ENCODE data around the gene CCBE1. TPM values are rescaled to one million over a fixed set of nuclear protein-coding genes. Genes with fewer than 3 reads are reported as not detected.

The CCBE1 gene
- total and polyA plus RNA-seq, 12 donors: 0.24 to 10.3 (median 1.3) TPM

DNA sequence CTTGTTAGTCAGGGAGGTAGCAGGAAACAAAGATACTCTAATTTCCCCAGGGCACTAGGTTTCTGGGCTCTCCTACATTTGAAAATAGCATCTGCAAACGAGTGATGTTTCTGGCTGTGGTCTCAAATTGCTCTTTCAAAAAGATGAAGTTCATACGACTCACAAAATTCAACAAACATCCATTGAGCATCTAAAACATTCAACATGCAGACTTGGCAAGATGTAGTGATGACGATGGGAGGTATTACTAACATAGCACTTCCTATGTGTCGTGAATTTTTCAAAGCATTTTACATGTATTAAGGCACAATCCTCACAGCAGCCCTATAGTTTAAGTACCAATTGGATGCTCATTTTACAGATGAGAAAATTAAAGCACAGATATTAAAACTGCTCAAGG, 5.2 kb downstream of the CCBE1 start:
- Histone ChIP-seq H3K9me3 (no peaks in the 10 kb centered on the region), H3K4me1 (peaks cover under 1 to 11% (median 5%) of the 10 kb centered on the region in 9 donors), H3K27ac (no peak overlapping the region), H3K4me3 (no peak overlapping the region), H3K27me3 (peaks cover 4 to 56% (median 27%) of the 10 kb centered on the region in 7 donors), H3K36me3 (no peaks in the 10 kb centered on the region)
- intact Hi-C loops (cut with DNase I): loop anchor here in 2 of 10 donors (10.0 kb wide), 3 partner anchors 127 to 237 kb away; no protein-coding TSS in a partner anchor
- ATAC-seq: no peak
- no peak for DNase-seq
- TF ChIP-seq, protein P1, sequence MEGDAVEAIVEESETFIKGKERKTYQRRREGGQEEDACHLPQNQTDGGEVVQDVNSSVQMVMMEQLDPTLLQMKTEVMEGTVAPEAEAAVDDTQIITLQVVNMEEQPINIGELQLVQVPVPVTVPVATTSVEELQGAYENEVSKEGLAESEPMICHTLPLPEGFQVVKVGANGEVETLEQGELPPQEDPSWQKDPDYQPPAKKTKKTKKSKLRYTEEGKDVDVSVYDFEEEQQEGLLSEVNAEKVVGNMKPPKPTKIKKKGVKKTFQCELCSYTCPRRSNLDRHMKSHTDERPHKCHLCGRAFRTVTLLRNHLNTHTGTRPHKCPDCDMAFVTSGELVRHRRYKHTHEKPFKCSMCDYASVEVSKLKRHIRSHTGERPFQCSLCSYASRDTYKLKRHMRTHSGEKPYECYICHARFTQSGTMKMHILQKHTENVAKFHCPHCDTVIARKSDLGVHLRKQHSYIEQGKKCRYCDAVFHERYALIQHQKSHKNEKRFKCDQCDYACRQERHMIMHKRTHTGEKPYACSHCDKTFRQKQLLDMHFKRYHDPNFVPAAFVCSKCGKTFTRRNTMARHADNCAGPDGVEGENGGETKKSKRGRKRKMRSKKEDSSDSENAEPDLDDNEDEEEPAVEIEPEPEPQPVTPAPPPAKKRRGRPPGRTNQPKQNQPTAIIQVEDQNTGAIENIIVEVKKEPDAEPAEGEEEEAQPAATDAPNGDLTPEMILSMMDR (IDR thresholded peaks at IDR 0.05): no peak
- WGBS, 2 donors: 52 to 66% methylated on average over 4 of the region's 4 CpGs

DNA sequence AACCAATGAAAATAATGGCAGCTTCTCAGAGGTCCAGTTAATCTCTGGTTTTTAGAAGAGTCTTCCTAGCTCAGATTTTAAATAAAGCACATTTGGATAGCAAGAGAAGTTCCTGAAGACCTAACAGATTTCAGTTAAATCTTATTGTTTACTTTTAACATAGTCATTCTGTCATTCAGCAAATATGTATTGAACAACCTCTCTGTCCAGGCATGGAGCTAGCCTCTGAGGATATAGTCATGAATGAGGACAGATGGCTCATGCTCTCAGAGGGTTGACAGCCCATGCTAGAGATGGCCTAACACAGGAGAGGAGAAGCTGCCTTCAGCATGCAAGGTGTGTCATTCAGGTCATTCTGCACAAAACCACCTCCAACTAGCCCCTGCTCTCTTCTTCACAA, 6.2 kb downstream of the CCBE1 start:
- no peak for DNase-seq
- Histone ChIP-seq H3K36me3 (no peaks in the 10 kb centered on the region), H3K4me1 (peaks cover 0 to 5% (median 0%) of the 10 kb centered on the region in 9 donors), H3K4me3 (no peak overlapping the region), H3K9me3 (no peaks in the 10 kb centered on the region), H3K27me3 (peaks cover 0 to 50% (median 17%) of the 10 kb centered on the region in 7 donors), H3K27ac (no peak overlapping the region)
- TF ChIP-seq, protein P1 (IDR thresholded peaks at IDR 0.05): no peak
- intact Hi-C loops (cut with DNase I): loop anchor here in 2 of 10 donors (10.0 kb wide), 3 partner anchors 126 to 236 kb away; no protein-coding TSS in a partner anchor
- no peak for ATAC-seq

DNA sequence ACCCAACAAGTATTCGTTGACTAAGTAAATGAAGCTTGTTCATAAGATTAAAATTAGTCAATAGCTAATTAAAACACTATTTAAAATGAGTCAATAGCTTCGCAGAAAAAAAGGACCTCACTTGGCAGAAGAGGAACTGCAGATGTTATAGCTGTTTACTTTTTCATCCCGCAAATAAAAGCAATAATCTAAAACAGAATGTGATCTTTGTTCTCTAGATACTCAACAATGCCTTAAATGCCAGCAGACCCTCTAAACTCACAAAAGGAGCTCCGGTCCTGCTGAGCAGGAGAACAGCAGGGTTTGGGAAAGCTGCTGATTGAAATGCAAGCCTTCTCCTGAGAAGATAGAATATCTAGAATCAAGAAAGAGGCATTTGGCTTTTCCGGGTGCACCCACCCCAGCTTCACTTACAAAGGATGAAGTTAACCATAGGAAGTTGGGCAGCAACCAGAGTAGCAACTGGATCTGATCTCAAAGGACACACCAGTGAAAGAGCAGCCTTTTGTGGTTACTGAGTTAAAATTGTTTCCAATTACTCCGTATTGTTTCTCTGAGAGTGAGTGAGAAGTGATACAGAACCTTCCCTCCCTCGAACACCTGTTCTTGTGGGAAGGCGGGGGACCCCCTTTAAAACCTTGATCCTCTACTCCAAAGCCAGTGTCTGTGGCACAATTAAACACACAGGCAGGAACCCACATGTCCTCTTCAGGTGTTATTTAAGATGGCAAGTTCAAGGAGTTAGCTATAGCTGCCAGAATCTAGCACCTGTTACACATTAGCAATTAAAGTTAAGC, 6.8 kb downstream of the CCBE1 start:
- no peaks in the 10 kb centered on the region for H3K9me3 ChIP-seq
- intact Hi-C loops (cut with DNase I): loop anchor here in 2 of 10 donors (10.0 kb wide), 3 partner anchors 126 to 236 kb away; no protein-coding TSS in a partner anchor
- H3K27ac ChIP-seq: no peak overlapping the region
- WGBS, 2 donors: 49 to 59% methylated on average over 8 of the region's 8 CpGs
- H3K4me3 ChIP-seq: no peak overlapping the region
- H3K36me3 ChIP-seq: no peaks in the 10 kb centered on the region
- peaks cover 0 to 46% (median 12%) of the 10 kb centered on the region in 7 donors for H3K27me3 ChIP-seq
- TF ChIP-seq, protein P1 (IDR thresholded peaks at IDR 0.05): no peak
- no peak for ATAC-seq
- peaks cover 0 to 8% (median 0%) of the 10 kb centered on the region in 9 donors for H3K4me1 ChIP-seq
- no peak for DNase-seq

DNA sequence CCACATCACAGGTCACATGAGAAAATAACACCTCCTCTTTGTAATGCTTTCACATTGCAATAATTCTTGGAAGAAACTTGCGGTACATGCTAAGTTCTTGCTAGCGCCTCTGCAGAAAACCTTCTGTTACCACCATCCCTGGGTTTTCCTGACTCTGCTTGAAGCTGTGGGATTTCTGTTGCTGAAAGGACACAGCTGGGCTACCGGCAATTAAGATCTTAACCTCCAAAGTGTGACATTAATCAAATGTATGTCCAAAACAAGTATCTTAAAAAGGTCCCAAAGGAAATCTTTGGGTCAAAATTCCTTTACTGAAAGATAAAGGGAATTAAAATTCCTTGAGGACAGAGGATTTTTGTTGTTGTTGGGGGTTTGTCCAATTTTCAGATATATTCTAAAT, 7.5 kb downstream of the CCBE1 start:
- no peak for DNase-seq
- no peak overlapping the region for H3K4me3 ChIP-seq
- 44 to 55% methylated on average over 3 of the region's 3 CpGs for WGBS, 2 donors
- no peak for ATAC-seq
- TF ChIP-seq, protein P1 (IDR thresholded peaks at IDR 0.05): no peak
- H3K4me1 ChIP-seq: peaks cover 0 to 12% (median 0%) of the 10 kb centered on the region in 9 donors
- no peaks in the 10 kb centered on the region for H3K9me3 ChIP-seq
- H3K27me3 ChIP-seq: peaks cover 0 to 40% (median 7%) of the 10 kb centered on the region in 7 donors
- no peaks in the 10 kb centered on the region for H3K36me3 ChIP-seq
- no peak overlapping the region for H3K27ac ChIP-seq
- intact Hi-C loops (cut with DNase I): loop anchor here in 2 of 10 donors (10.0 kb wide), 3 partner anchors 125 to 235 kb away; no protein-coding TSS in a partner anchor
